Psoas muscle (tissue), 8 donors: ENCODE results near the gene NDFIP1. TPM values are rescaled to one million over a fixed set of nuclear protein-coding genes. Genes with fewer than 3 reads are reported as not detected.

Source experiments
- ATAC-seq, 4 donors: fragments of 200-7000 bp; cut with Tn5 transposase; one replicate each; pipeline ENCODE4 v1.9.1; 2020; ENCODE audit warnings: moderate library complexity in 3 of 4, mild to moderate bottlenecking in 2 of 4
- DNase-seq, 2 donors: peaks; one replicate each; pipeline ENCODE4 v3.0.0-alpha.2; 2020
- H3K27ac ChIP-seq: fragments of 200-600 bp; one replicate; pipeline ENCODE4 v1.8.0; 2022
- H3K27me3 ChIP-seq, 3 donors: fragments of 200-600 bp in 1 of 3; one replicate each; pipeline versions ENCODE4 v1.6.1 to v1.8.0; 2013 to 2022; ENCODE audit warnings: low read length in 2 of 3, mild to moderate bottlenecking in 2 of 3, moderate library complexity in 1 of 3; ENCODE audit not compliant: insufficient read depth in 3 of 3
- H3K36me3 ChIP-seq, 2 donors: fragments of 200-600 bp in 1 of 2; one replicate each; pipeline versions ENCODE4 v1.6.1 to v1.8.0; 2013 to 2022; ENCODE audit warnings: low read depth in 1 of 2, mild to moderate bottlenecking in 1 of 2, moderate library complexity in 1 of 2; ENCODE audit not compliant: insufficient read depth in 1 of 2
- H3K4me1 ChIP-seq: fragments of 200-600 bp; one replicate; pipeline ENCODE4 v1.8.0; 2022
- H3K4me3 ChIP-seq: fragments of 200-600 bp; one replicate; pipeline ENCODE4 v1.8.0; 2022; ENCODE audit warnings: mild to moderate bottlenecking
- H3K9me3 ChIP-seq: fragments of 200-600 bp; one replicate; pipeline ENCODE4 v1.8.0; 2022
- WGBS, 3 donors: extraction: QIAGEN DNeasy Blood & Tissue Kit; methylation state at CpG; one replicate each; pipeline versions ENCODE4 v1.1.6 to v1.1.7; 2013; 5-methylcytosine and 5-hydroxymethylcytosine counted together
- intact Hi-C, 2 donors: fragments of 100-400 bp; cut with DNase I; formaldehyde crosslinking; loops; one replicate each; pipeline versions ENCODE4 v1.11.0 to v1.14.2; 2022
- polyA plus RNA-seq, 3 donors: library from polyadenylated mRNA; stranded (reverse); fragments of 200-250 nt; gene quantifications; one replicate each; pipeline ENCODE4 v1.2.3, GENCODE V29; 2013
- total RNA-seq, 4 donors: library from RNA; stranded (reverse); fragmentation: NEBNext Ultra II Directional in 2 of 4; extraction: Animal tissue kit (Norgen Biotek cat#: 25700) in 2 of 4; gene quantifications; one replicate each; pipeline versions ENCODE4 v1.2.1 to v1.2.4, GENCODE V29; 2021 to 2023
- TF ChIP-seq, protein P1 (sequence below): fragments of 200-600 bp; IDR thresholded peaks from one replicate; pipeline ENCODE4 v1.8.0; 2022; ENCODE audit warnings: antibody characterized with exemption
- donor health status: healthy with polysubstance abuse.
- donor health status: DM: no; HTN: no; CAD: no; lungs with moderate emphysema.
- donor health status: Bipolar disorder and iron deficiency.
- donor health status: healthy.
- donor health status: DM: yes; HTN: yes; CAD: no.
- donor health status: DM: no; HTN: no; CAD: no.
- donor health status: DM: no; HTN: no; CAD: no.
- donor health status: DM: yes; HTN: yes; CAD: no.

NDFIP1 gene
- total and polyA plus RNA-seq, 7 donors, result 22.9 to 34.2 (median 31.6) TPM

DNA sequence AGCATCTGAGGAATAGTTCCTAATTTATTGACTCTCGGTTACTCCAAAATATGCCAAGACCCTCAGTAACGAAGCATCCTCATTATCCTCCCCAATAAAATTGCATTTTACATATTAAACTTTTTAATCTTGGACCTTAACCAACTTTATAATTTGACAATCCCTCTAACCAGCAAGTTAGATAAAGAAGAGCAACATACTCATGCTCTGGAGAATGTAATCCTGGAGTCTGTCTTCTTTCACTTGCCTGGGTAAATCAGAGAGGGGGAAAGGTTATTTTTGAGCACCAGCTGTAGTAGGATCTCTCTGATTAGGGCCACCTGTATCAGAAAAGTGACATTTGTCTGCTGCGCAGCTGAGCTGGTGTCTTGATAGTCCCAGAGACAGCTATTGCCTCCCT is 59.8 kb downstream of the NDFIP1 start:
- ATAC-seq (no peak), DNase-seq (no peak)
- WGBS, 3 donors, result 92 to 94% (median 93%) methylated on average over 3 of the region's 3 CpGs
- no peaks in the 10 kb centered on the region for H3K4me1 ChIP-seq
- no peak overlapping the region for H3K4me3 ChIP-seq
- no peaks in the 10 kb centered on the region for H3K36me3 ChIP-seq
- H3K27ac ChIP-seq, result no peak overlapping the region
- TF ChIP-seq, protein P1, sequence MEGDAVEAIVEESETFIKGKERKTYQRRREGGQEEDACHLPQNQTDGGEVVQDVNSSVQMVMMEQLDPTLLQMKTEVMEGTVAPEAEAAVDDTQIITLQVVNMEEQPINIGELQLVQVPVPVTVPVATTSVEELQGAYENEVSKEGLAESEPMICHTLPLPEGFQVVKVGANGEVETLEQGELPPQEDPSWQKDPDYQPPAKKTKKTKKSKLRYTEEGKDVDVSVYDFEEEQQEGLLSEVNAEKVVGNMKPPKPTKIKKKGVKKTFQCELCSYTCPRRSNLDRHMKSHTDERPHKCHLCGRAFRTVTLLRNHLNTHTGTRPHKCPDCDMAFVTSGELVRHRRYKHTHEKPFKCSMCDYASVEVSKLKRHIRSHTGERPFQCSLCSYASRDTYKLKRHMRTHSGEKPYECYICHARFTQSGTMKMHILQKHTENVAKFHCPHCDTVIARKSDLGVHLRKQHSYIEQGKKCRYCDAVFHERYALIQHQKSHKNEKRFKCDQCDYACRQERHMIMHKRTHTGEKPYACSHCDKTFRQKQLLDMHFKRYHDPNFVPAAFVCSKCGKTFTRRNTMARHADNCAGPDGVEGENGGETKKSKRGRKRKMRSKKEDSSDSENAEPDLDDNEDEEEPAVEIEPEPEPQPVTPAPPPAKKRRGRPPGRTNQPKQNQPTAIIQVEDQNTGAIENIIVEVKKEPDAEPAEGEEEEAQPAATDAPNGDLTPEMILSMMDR, result no peak
- no peaks in the 10 kb centered on the region for H3K9me3 ChIP-seq
- intact Hi-C loops, result no loop called here
- H3K27me3 ChIP-seq, result no peaks in the 10 kb centered on the region

DNA sequence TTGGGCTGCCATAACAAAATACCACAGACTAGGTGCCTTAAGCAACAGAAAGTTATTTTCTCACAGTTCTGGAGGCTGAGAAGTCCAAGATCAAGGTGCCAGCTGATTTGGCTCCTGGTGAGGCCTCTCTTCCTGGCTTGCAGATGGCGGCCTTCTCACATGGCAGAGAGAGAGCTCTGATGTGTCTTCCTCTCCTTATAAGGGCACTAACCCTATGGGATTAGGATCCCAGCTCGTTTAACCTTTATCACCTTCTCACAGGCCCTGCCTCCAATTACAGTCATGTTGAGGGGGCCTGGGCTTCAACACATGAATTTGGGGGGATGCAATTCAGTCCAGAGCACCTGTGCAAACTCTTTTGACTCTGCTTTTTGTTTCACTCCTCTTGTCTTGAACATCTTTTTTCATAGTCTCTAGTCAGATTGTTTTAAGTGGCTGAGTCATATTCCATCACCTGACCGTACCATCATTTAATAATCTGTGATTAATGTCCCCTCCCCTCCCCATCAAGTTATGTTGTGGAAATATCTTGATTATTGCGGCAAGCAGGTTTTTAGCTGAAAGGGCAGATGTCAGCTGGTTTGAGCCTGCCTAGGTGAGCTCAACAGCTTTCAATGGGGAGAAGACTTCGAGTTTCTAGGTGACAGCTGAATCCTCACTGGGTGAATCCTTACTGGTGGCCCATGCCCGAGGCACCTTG is 61.8 kb downstream of the NDFIP1 start:
- intact Hi-C loops, result no loop called here
- H3K4me1 ChIP-seq, result peaks cover 4% of the 10 kb centered on the region
- DNase-seq (no peak), ATAC-seq (no peak)
- H3K27ac ChIP-seq, result no peak overlapping the region
- TF ChIP-seq, protein P1, result no peak
- no peak overlapping the region for H3K4me3 ChIP-seq
- 72 to 77% (median 73%) methylated on average over 6 of the region's 6 CpGs for WGBS, 3 donors
- no peaks in the 10 kb centered on the region for H3K27me3 ChIP-seq
- no peaks in the 10 kb centered on the region for H3K36me3 ChIP-seq
- no peaks in the 10 kb centered on the region for H3K9me3 ChIP-seq

DNA sequence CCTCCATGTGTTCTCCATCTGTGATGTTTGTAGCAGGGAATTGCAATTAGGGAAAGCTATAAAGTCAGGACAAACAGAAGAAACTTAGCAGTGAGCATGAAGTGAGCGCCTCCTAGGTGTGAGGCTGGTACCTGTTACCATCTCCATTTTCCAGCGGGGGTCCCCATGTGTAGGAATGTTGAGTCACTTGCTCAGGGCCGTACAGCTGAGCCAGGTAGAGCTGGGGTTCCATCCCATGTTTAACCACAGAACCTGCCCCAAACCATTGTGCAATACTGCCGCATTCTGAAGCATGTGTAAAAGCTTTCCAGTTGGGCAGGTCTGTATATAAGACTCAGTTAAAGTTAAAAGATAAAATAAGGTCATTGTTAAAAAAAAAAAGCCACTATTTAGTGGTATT is 62.7 kb downstream of the NDFIP1 start:
- peaks cover 4% of the 10 kb centered on the region for H3K4me1 ChIP-seq
- no peak overlapping the region for H3K27ac ChIP-seq
- H3K4me3 ChIP-seq, result no peak overlapping the region
- ATAC-seq (no peak), DNase-seq (no peak)
- TF ChIP-seq, protein P1, result no peak
- WGBS, 3 donors, result 86 to 91% (median 90%) methylated on average over 4 of the region's 4 CpGs
- intact Hi-C loops, result no loop called here
- no peaks in the 10 kb centered on the region for H3K9me3 ChIP-seq
- no peaks in the 10 kb centered on the region for H3K27me3 ChIP-seq
- H3K36me3 ChIP-seq, result no peaks in the 10 kb centered on the region

DNA sequence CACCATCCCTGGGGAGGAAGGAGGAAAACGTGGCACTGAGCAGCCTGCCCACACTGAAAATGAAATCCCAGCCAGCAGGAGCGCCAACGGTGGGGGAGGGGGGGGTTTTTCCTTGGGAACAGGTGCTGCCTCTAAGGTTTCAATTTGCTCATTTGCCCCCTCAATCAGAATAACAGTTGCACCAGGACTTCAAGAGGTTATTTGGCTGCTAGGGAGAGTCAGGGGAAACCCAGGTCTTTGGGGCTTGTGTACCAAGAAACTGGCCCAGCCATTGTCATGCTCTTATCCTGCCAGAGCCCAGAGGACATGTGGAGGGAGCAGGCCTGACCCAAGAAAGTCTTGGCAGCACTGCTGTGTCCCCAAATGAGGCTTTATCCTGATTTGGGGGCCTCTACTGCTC is 66.5 kb downstream of the NDFIP1 start:
- Histone ChIP-seq H3K4me1 (peaks cover 4% of the 10 kb centered on the region), H3K27ac (peak overlapping the region; percentile 37), H3K9me3 (no peaks in the 10 kb centered on the region), H3K4me3 (no peak overlapping the region), H3K27me3 (no peaks in the 10 kb centered on the region), H3K36me3 (no peaks in the 10 kb centered on the region)
- intact Hi-C loops, result no loop called here
- ATAC-seq, result peak; percentile 30 to 85 (median 47)
- TF ChIP-seq, protein P1, result no peak
- 13 to 18% (median 14%) methylated on average over 3 of the region's 3 CpGs for WGBS, 3 donors
- no peak for DNase-seq
